Measurements from ENCODE around the gene CDC42BPA. TPM values are rescaled to one million over a fixed set of nuclear protein-coding genes. Genes with fewer than 3 reads are reported as not detected.
"Not testable (repeated sequence)": the region's sequence is repeated elsewhere in the genome, so short reads cannot be mapped to it uniquely, and the experiment has no call there.

The CDC42BPA gene
- total RNA-seq, 2 donors from 2014 or later = 26.4 to 36.6 TPM

GRCh38 chr1:226957714-226958113 is 360.6 kb downstream of the CDC42BPA start:
- TF ChIP-seq CTCF (IDR thresholded peaks at IDR 0.05) = no peak
- Histone ChIP-seq H3K27ac (no peak overlapping the region), H3K4me1 (no peaks in the 10 kb centered on the region), H3K36me3 (no peaks in the 10 kb centered on the region), H3K4me3 (no peak overlapping the region), H3K27me3 (no peaks in the 10 kb centered on the region), H3K9ac (ENCODE audit: low read depth in 2 of 2, low read length in 2 of 2) (no peak overlapping the region), H3K9me3 (no peaks in the 10 kb centered on the region)
- intact Hi-C loops (cut with DNase I) = no loop called here
- DNase-seq = no peak

GRCh38 chr1:226956942-226957713 is 361.2 kb downstream of the CDC42BPA start:
- no peaks in the 10 kb centered on the region for H3K36me3 ChIP-seq
- no peak for TF ChIP-seq CTCF (IDR thresholded peaks at IDR 0.05)
- H3K9me3 ChIP-seq = no peaks in the 10 kb centered on the region
- DNase-seq = no peak
- no peak overlapping the region for H3K27ac ChIP-seq
- no peak overlapping the region for H3K4me3 ChIP-seq
- intact Hi-C loops (cut with DNase I) = no loop called here
- no peak overlapping the region for H3K9ac ChIP-seq (ENCODE audit: low read depth in 2 of 2, low read length in 2 of 2)
- no peaks in the 10 kb centered on the region for H3K27me3 ChIP-seq
- H3K4me1 ChIP-seq = no peaks in the 10 kb centered on the region

GRCh38 chr1:226955857-226956256 is 362.4 kb downstream of the CDC42BPA start:
- H3K9ac ChIP-seq (ENCODE audit: low read depth in 2 of 2, low read length in 2 of 2); H3K36me3 ChIP-seq; H3K27ac ChIP-seq; H3K4me1 ChIP-seq; H3K9me3 ChIP-seq; DNase-seq; H3K27me3 ChIP-seq; H3K4me3 ChIP-seq; intact Hi-C loops (cut with DNase I): not testable (repeated sequence)

- no peaks in the 10 kb centered on the region for H3K36me3 ChIP-seq
- H3K4me3 ChIP-seq = no peak overlapping the region
- H3K9me3 ChIP-seq = no peaks in the 10 kb centered on the region
- no peak overlapping the region for H3K27ac ChIP-seq
- H3K4me1 ChIP-seq = no peaks in the 10 kb centered on the region
- intact Hi-C loops (cut with DNase I) = no loop called here
- no peak for DNase-seq
- TF ChIP-seq CTCF (IDR thresholded peaks at IDR 0.05) = no peak
- no peak overlapping the region for H3K9ac ChIP-seq (ENCODE audit: low read depth in 2 of 2, low read length in 2 of 2)
- no peaks in the 10 kb centered on the region for H3K27me3 ChIP-seq
Measured at GRCh38 chr1:226954777-226955176, 363.5 kb downstream of the CDC42BPA start.

GRCh38 chr1:226954337-226954736 is 364.0 kb downstream of the CDC42BPA start:
- TF ChIP-seq CTCF (IDR thresholded peaks at IDR 0.05) = no peak
- H3K9ac ChIP-seq (ENCODE audit: low read depth in 2 of 2, low read length in 2 of 2) = no peak overlapping the region
- no peak overlapping the region for H3K27ac ChIP-seq
- DNase-seq = no peak
- H3K4me3 ChIP-seq = no peak overlapping the region
- H3K27me3 ChIP-seq = no peaks in the 10 kb centered on the region
- no peaks in the 10 kb centered on the region for H3K36me3 ChIP-seq
- H3K4me1 ChIP-seq = no peaks in the 10 kb centered on the region
- intact Hi-C loops (cut with DNase I) = no loop called here
- no peaks in the 10 kb centered on the region for H3K9me3 ChIP-seq

GRCh38 chr1:226953175-226953800 is 365.0 kb downstream of the CDC42BPA start:
- no peak overlapping the region for H3K9ac ChIP-seq (ENCODE audit: low read depth in 2 of 2, low read length in 2 of 2)
- no peak overlapping the region for H3K27ac ChIP-seq
- TF ChIP-seq CTCF (IDR thresholded peaks at IDR 0.05) = no peak
- no peaks in the 10 kb centered on the region for H3K4me1 ChIP-seq
- no peaks in the 10 kb centered on the region for H3K27me3 ChIP-seq
- intact Hi-C loops (cut with DNase I) = no loop called here
- no peak for DNase-seq
- no peak overlapping the region for H3K4me3 ChIP-seq
- H3K36me3 ChIP-seq = no peaks in the 10 kb centered on the region
- no peaks in the 10 kb centered on the region for H3K9me3 ChIP-seq

Measured in colonic mucosa (tissue), 4 donors.